H9 (cell line): ENCODE measurements around the gene ATP2B2. TPM values are rescaled to one million over a fixed set of nuclear protein-coding genes. Genes with fewer than 3 reads are reported as not detected.

Source experiments
- DNase-seq: peaks from one replicate; pipeline ENCODE4 v3.0.0-alpha.2; 2017
- H2AFZ ChIP-seq: one replicate; pipeline ENCODE4 v1.6.1; 2013; ENCODE audit warnings: mild to moderate bottlenecking, low read length, control low read depth, moderate library complexity
- H2AK5ac ChIP-seq: 2 replicates; pipeline ENCODE4 v1.6.1; 2013; ENCODE audit warnings: low read length, control low read depth, mixed read lengths; ENCODE audit not compliant: insufficient read length
- H2BK120ac ChIP-seq: one replicate; pipeline ENCODE4 v1.6.1; 2013; ENCODE audit warnings: low read depth, mild to moderate bottlenecking, low read length, control low read depth, inconsistent platforms; ENCODE audit not compliant: poor library complexity, severe bottlenecking
- H2BK12ac ChIP-seq: 2 replicates; pipeline ENCODE4 v1.6.1; 2013; ENCODE audit warnings: low read length, control low read depth, mixed read lengths, low read depth; ENCODE audit not compliant: insufficient read length
- H2BK15ac ChIP-seq: 2 replicates; pipeline ENCODE4 v1.6.1; 2013; ENCODE audit warnings: low read depth, low read length, control low read depth
- H2BK20ac ChIP-seq: one replicate; pipeline ENCODE4 v1.6.1; 2013; ENCODE audit warnings: low read depth, mild to moderate bottlenecking, low read length, control low read depth, inconsistent platforms; ENCODE audit not compliant: poor library complexity, severe bottlenecking
- H2BK5ac ChIP-seq: 2 replicates; pipeline ENCODE4 v1.6.1; 2013; ENCODE audit warnings: low read length, control low read depth, mixed read lengths; ENCODE audit not compliant: insufficient read length
- H3K14ac ChIP-seq: 2 replicates; pipeline ENCODE4 v1.6.1; 2013; ENCODE audit warnings: low read length, control low read depth; ENCODE audit not compliant: insufficient read depth
- H3K18ac ChIP-seq: 2 replicates; pipeline ENCODE4 v1.6.1; 2013; ENCODE audit warnings: low read depth, mild to moderate bottlenecking, mixed read lengths, low read length, control low read depth; ENCODE audit not compliant: insufficient read length
- H3K23ac ChIP-seq: 2 replicates; pipeline ENCODE4 v1.6.1; 2013; ENCODE audit warnings: low read length, control low read depth, mixed read lengths, low read depth; ENCODE audit not compliant: insufficient read length
- H3K23me2 ChIP-seq: 2 replicates; pipeline ENCODE4 v1.6.1; 2013; ENCODE audit warnings: low read depth, mild to moderate bottlenecking, mixed read lengths, low read length, control low read depth; ENCODE audit not compliant: insufficient read length, poor library complexity, severe bottlenecking
- H3K27ac ChIP-seq: 2 replicates; pipeline ENCODE4 v1.5.1; 2013; ENCODE audit warnings: low read length, control low read depth, mixed read lengths, low read depth; ENCODE audit not compliant: insufficient read length
- H3K27me3 ChIP-seq: 2 replicates; pipeline ENCODE4 v1.6.1; 2013; ENCODE audit warnings: low read length, control low read depth, inconsistent platforms; ENCODE audit not compliant: insufficient read depth
- H3K4ac ChIP-seq: 2 replicates; pipeline ENCODE4 v1.6.1; 2013; ENCODE audit warnings: low read depth, mild to moderate bottlenecking, control low read depth, inconsistent platforms, low read length, moderate library complexity
- H3K4me1 ChIP-seq: 2 replicates; pipeline ENCODE4 v1.6.1; 2013; ENCODE audit warnings: low read length, control low read depth, inconsistent platforms; ENCODE audit not compliant: insufficient read depth
- H3K4me2 ChIP-seq: 2 replicates; pipeline ENCODE4 v1.6.1; 2013; ENCODE audit warnings: low read length, control low read depth, mixed read lengths; ENCODE audit not compliant: insufficient read length, insufficient read depth
- H3K56ac ChIP-seq: 2 replicates; pipeline ENCODE4 v1.6.1; 2013; ENCODE audit warnings: low read depth, mild to moderate bottlenecking, mixed read lengths, low read length, control low read depth; ENCODE audit not compliant: insufficient read length
- H3K79me1 ChIP-seq: 2 replicates; pipeline ENCODE4 v1.6.1; 2013; ENCODE audit warnings: low read depth, mild to moderate bottlenecking, moderate library complexity, low read length, control low read depth, inconsistent platforms; ENCODE audit not compliant: insufficient read depth, poor library complexity, severe bottlenecking
- H3K79me2 ChIP-seq: 2 replicates; pipeline ENCODE4 v1.6.1; 2013; ENCODE audit warnings: low read length, control low read depth, inconsistent platforms; ENCODE audit not compliant: insufficient read depth
- H3K9ac ChIP-seq: 2 replicates; pipeline ENCODE4 v1.6.1; 2013; ENCODE audit warnings: low read length, control low read depth, mixed read lengths; ENCODE audit not compliant: insufficient read length; ENCODE audit errors: extremely low read depth
- H3K9me3 ChIP-seq: one replicate; pipeline ENCODE4 v1.6.1; 2013; ENCODE audit warnings: low read depth, low read length, inconsistent platforms; ENCODE audit not compliant: control insufficient read depth
- H3T11ph ChIP-seq: one replicate; pipeline ENCODE4 v1.6.1; 2013; ENCODE audit warnings: mild to moderate bottlenecking, low read length, control low read depth, inconsistent platforms
- H4K20me1 ChIP-seq: one replicate; pipeline ENCODE4 v1.6.1; 2013; ENCODE audit not compliant: control insufficient read depth, insufficient read length, insufficient read depth
- H4K5ac ChIP-seq: 2 replicates; pipeline ENCODE4 v1.6.1; 2013; ENCODE audit warnings: low read depth, mild to moderate bottlenecking, mixed read lengths, low read length, control low read depth; ENCODE audit not compliant: insufficient read length
- H4K8ac ChIP-seq: replicated peaks from 2 replicates; pipeline ENCODE4 v1.6.1; 2013; ENCODE audit warnings: low read length, control low read depth, mixed read lengths, low read depth; ENCODE audit not compliant: insufficient read length
- H4K91ac ChIP-seq: 2 replicates; pipeline ENCODE4 v1.6.1; 2013; ENCODE audit warnings: low read depth, mild to moderate bottlenecking, moderate library complexity, mixed read lengths, low read length, control low read depth; ENCODE audit not compliant: insufficient read length
- H3K27ac Mint-ChIP-seq, 3 experiments: 2 replicates in 2 of 3; 3 replicates in 1 of 3; pipeline ENCODE4 v1.8.0; 2020 to 2021; ENCODE audit warnings: mixed read lengths in 3 of 3, mild to moderate bottlenecking in 1 of 3, moderate library complexity in 1 of 3
- H3K27me3 Mint-ChIP-seq: 2 replicates; pipeline ENCODE4 v1.8.0; 2021; ENCODE audit warnings: low read depth, mild to moderate bottlenecking, moderate library complexity, mixed read lengths
- H3K36me3 Mint-ChIP-seq, 3 experiments: 2 replicates in 2 of 3; 3 replicates in 1 of 3; pipeline ENCODE4 v1.8.0; 2020 to 2021; ENCODE audit warnings: low read depth in 3 of 3, mixed read lengths in 3 of 3; ENCODE audit not compliant: insufficient read depth in 1 of 3
- H3K4me1 Mint-ChIP-seq, 2 experiments: 2 replicates each; pipeline ENCODE4 v1.8.0; 2020; ENCODE audit warnings: mixed read lengths in 2 of 2
- H3K4me3 Mint-ChIP-seq, 2 experiments: 2 replicates in 1 of 2; 3 replicates in 1 of 2; pipeline ENCODE4 v1.8.0; 2020 to 2021; ENCODE audit warnings: mild to moderate bottlenecking in 2 of 2, mixed read lengths in 2 of 2, moderate library complexity in 1 of 2
- H3K9me3 Mint-ChIP-seq, 2 experiments: 2 replicates in 1 of 2; 3 replicates in 1 of 2; pipeline ENCODE4 v1.8.0; 2020; ENCODE audit warnings: mild to moderate bottlenecking in 2 of 2, mixed read lengths in 2 of 2, moderate library complexity in 1 of 2
- CTCF ChIP-seq: fragments of 200-600 bp; sonication (generic); conservative IDR thresholded peaks from 3 replicates; pipeline ENCODE4 v1.8.0; 2021; ENCODE audit warnings: antibody characterized with exemption, mild to moderate bottlenecking
- WGBS: extraction: QIAGEN DNeasy Blood & Tissue Kit; methylation state at CpG from one replicate; pipeline ENCODE4 v1.1.7; 2013; ENCODE audit warnings: missing lambda C conversion rate, low lambda C conversion rate, mixed read lengths; ENCODE audit not compliant: insufficient read length; ENCODE audit errors: extremely low coverage; 5-methylcytosine and 5-hydroxymethylcytosine counted together
- total RNA-seq: library from RNA; stranded (reverse); gene quantifications from 2 replicates; pipeline ENCODE4 v1.2.1, GENCODE V29; 2021

The ATP2B2 gene
- total RNA-seq, 1 experiment from 2014 or later: 0.33 TPM

- H4K5ac ChIP-seq: no peak overlapping the region
- H2BK5ac ChIP-seq: no peak overlapping the region
- H3K9ac ChIP-seq: no peak overlapping the region
- no peak overlapping the region for H3K14ac ChIP-seq
- no peaks in the 10 kb centered on the region for H3K23me2 ChIP-seq
- H3T11ph ChIP-seq: no peak overlapping the region
- no peak overlapping the region for H4K91ac ChIP-seq
- H3K56ac ChIP-seq: no peak overlapping the region
- no peaks in the 10 kb centered on the region for H3K79me2 ChIP-seq
- peaks cover 10 to 11% of the 10 kb centered on the region in 2 experiments for H3K4me1 Mint-ChIP-seq
- no peak overlapping the region for H2BK15ac ChIP-seq
- H3K27ac Mint-ChIP-seq: peak overlapping the region in 1 of 3 experiments; percentile 67; a peak in 2 of 7 replicates
- H3K36me3 Mint-ChIP-seq: no peaks in the 10 kb centered on the region; a peak in 1 of 7 replicates
- H3K9me3 Mint-ChIP-seq: no peaks in the 10 kb centered on the region
- no peak overlapping the region for H2BK20ac ChIP-seq
- H2AFZ ChIP-seq: no peak overlapping the region
- H3K23ac ChIP-seq: no peak overlapping the region
- no peaks in the 10 kb centered on the region for H3K27me3 ChIP-seq
- H3K27ac ChIP-seq: no peak overlapping the region
- no peak overlapping the region for H3K4me2 ChIP-seq
- no peak for DNase-seq
- H3K9me3 ChIP-seq: no peaks in the 10 kb centered on the region
- no peak for TF ChIP-seq CTCF
- H4K20me1 ChIP-seq: no peaks in the 10 kb centered on the region
- WGBS: no CpG with 5 or more reads among the region's 7 CpGs
- H3K27me3 Mint-ChIP-seq: peaks cover 4% of the 10 kb centered on the region; the same call in 1 of the 2 replicates
- H2BK12ac ChIP-seq: no peak overlapping the region
- no peak overlapping the region for H2BK120ac ChIP-seq
- H4K8ac ChIP-seq: no peak overlapping the region
- H3K4ac ChIP-seq: no peak overlapping the region
- no peaks in the 10 kb centered on the region for H3K79me1 ChIP-seq
- H3K4me1 ChIP-seq: 0 out of 2 replicates have a peak, but pooled peaks cover 2% of the 10 kb centered on the region
- H3K18ac ChIP-seq: no peak overlapping the region
- no peak overlapping the region for H3K4me3 Mint-ChIP-seq
- H2AK5ac ChIP-seq: no peak overlapping the region
Measured at GRCh38 chr3:10341901-10342398, 163.4 kb downstream of the ATP2B2 start.
